ENCODE measurements around the gene OLR1. TPM values are rescaled to one million over a fixed set of nuclear protein-coding genes. Genes with fewer than 3 reads are reported as not detected.

OLR1 gene
- total RNA-seq, 1 experiment from 2014 or later: not detected

DNA sequence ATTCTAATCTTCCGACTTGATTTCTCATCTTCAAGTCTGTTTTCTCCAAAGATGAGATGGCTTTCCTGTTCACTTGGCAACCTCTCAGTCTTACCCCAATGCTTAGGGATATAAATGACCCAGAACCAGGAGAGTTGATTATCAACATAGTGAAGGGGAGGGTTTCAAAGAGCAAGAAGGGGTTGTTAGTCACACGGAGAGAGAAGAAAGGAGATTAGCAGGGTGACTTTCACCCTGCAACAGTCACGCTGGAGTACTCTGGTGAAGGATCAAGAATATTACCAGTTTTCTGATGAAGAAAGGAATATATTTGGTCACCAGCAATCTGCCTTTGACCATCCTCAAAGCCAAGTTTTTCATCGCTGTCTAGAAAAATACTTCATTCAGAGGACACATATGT lies 6.9 kb upstream of the OLR1 start, which contains the start of gene TMEM52B:
TMEM52B (plus strand) TSS at position 212 of the 400 bp plus-strand sequence. CDS start 543 bp downstream, outside the sequence.
- Mint-ChIP-seq H3K27me3 (ENCODE audit: insufficient read depth, unreplicated experiment) (no peaks in the 10 kb centered on the region), H3K27ac (ENCODE audit: low read depth, unreplicated experiment) (no peak within 1 kb of the TSS), H3K4me3 (ENCODE audit: unreplicated experiment) (no peak within 1 kb of the TSS), H3K4me1 (ENCODE audit: insufficient read depth, unreplicated experiment) (peaks cover 25% of the 10 kb centered on the region), H3K36me3 (ENCODE audit: insufficient read depth, unreplicated experiment) (no peaks in the 10 kb centered on the region), H3K9me3 (ENCODE audit: unreplicated experiment) (no peaks in the 10 kb centered on the region)
- BruUV-seq (replicated peaks): no TSS peak
- intact Hi-C loops (cut with micrococcal nuclease): no loop called here
- ChIA-PET POLR2A (interaction anchor here (1.6 to 3.0 kb wide), 2 partner anchors 19 to 36 kb away, joined by 6 to 11 read pairs; no protein-coding TSS in a partner anchor), CTCF (interaction anchor here (3.0 kb wide), 1 partner anchor 11 kb away, joined by 20 read pairs; no protein-coding TSS in a partner anchor)
- no peak for TF ChIP-seq CTCF (IDR thresholded peaks at IDR 0.05; ENCODE audit: unreplicated experiment)
- no peak for DNase-seq (ENCODE audit: unreplicated experiment)

DNA sequence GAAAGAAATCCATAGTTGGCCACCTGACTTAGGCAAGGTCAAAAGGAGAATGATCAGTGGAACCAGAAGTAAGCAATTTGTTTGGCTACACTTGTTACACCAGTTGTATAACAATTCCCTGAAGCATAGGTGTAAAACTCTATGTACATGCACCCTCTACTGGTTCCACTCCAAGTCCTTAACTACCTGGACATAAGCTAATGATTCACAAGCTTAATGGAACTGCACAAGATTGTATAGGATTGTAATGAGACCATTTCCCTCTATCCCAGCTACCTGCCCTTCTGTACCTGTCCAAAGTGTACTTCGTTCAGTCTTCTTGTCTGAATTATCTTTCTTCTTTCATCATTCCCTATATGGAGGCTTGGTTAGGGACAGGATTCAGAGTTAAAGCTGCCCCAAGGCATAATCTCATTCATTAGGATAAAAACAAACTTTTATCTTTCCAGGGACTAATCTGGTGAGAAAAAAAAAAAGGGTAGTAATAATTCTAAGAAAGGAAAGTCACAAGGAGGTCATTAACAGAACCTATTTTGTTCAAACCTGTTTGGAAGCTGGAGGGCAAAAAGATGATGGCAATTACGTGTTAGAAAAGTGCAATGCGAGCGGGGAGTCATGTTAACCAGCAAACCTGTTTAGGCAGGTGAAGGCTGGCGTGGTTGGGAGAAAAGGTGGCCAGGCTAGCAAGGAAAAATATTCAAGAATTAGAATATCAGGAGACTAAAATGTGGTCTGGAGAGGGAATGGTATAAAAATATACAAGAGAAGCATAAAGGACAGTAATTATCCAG lies 4.1 kb upstream of the OLR1 start:
- Mint-ChIP-seq H3K9me3 (ENCODE audit: unreplicated experiment) (no peaks in the 10 kb centered on the region), H3K4me3 (ENCODE audit: unreplicated experiment) (no peak overlapping the region), H3K27ac (ENCODE audit: low read depth, unreplicated experiment) (no peak overlapping the region), H3K27me3 (ENCODE audit: insufficient read depth, unreplicated experiment) (no peaks in the 10 kb centered on the region), H3K36me3 (ENCODE audit: insufficient read depth, unreplicated experiment) (no peaks in the 10 kb centered on the region), H3K4me1 (ENCODE audit: insufficient read depth, unreplicated experiment) (peaks cover 19% of the 10 kb centered on the region)
- no peak for TF ChIP-seq CTCF (IDR thresholded peaks at IDR 0.05; ENCODE audit: unreplicated experiment)
- ChIA-PET POLR2A (interaction anchor here (0.8 to 3.0 kb wide), 7 partner anchors 10 to 38 kb away, joined by 3 to 16 read pairs (median 4); no protein-coding TSS in a partner anchor), CTCF (interaction anchor here (0.6 to 3.6 kb wide), 9 partner anchors 14 to 46 kb away, joined by 3 to 31 read pairs (median 6); partner anchors contain the start of gene CLEC7A)
- peak; percentile 60 for DNase-seq (ENCODE audit: unreplicated experiment)
- intact Hi-C loops (cut with micrococcal nuclease): no loop called here
- BruUV-seq (replicated peaks): no TSS peak

DNA sequence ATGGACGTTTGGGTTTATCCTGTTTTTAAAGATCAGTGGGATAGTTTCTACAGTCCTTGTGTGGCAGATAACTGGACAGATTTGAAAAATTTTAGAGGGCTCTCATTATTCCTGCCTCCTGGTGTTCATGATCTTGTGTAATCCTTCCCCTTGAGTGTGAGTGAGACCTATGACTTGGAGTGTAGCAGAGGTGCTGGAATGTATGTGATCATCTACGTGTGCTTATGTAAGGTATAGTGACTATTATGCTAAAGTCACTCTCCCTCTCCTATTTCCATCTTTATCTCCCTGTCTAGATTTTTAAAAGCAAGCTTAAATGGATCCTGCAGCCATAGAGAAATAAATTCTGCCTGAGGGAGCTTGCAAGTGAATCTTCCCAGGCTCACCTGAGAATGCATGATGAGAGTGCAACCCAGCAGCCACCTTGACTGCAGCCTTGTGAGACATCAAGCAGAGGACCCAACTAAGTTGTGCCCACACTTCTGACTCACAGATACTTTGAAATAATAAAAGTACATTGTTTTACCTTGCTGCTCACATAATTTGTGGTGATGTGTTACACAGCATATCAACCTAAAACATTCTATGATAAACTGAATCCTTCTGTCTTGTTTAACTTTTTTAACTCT lies 3.2 kb upstream of the OLR1 start:
- ChIA-PET CTCF (interaction anchor here (1.0 to 3.6 kb wide), 7 partner anchors 17 to 425 kb away, joined by 3 to 31 read pairs (median 5); partner anchors contain the start of gene CLEC7A), POLR2A (interaction anchor here (1.3 to 2.1 kb wide), 3 partner anchors 9 to 22 kb away, joined by 4 to 16 read pairs (median 14); no protein-coding TSS in a partner anchor)
- no peaks in the 10 kb centered on the region for H3K27me3 Mint-ChIP-seq (ENCODE audit: insufficient read depth, unreplicated experiment)
- H3K9me3 Mint-ChIP-seq (ENCODE audit: unreplicated experiment): no peaks in the 10 kb centered on the region
- H3K27ac Mint-ChIP-seq (ENCODE audit: low read depth, unreplicated experiment): no peak overlapping the region
- H3K36me3 Mint-ChIP-seq (ENCODE audit: insufficient read depth, unreplicated experiment): no peaks in the 10 kb centered on the region
- H3K4me3 Mint-ChIP-seq (ENCODE audit: unreplicated experiment): no peak overlapping the region
- peaks cover 22% of the 10 kb centered on the region for H3K4me1 Mint-ChIP-seq (ENCODE audit: insufficient read depth, unreplicated experiment)
- intact Hi-C loops (cut with micrococcal nuclease): no loop called here
- BruUV-seq (replicated peaks): no TSS peak
- no peak for TF ChIP-seq CTCF (IDR thresholded peaks at IDR 0.05; ENCODE audit: unreplicated experiment)
- no peak for DNase-seq (ENCODE audit: unreplicated experiment)

DNA sequence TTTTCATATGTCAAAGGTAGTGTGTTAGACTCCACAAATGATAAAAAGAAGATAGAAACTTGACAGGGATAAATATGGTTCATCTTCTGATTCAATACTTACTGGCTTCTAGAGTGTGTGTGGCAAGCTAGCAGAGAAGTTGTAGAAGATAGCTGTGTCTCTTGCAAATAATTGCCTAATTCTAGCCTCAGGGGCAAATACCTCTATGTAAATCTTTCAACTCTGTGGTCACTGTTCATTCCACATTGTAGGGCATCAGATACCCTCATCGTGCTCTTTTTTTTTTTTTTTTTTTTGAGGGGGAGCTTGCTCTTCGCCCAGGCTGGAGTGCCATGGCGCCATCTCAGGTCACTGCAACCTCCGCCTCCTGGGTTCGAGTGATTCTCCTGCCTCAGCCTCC lies 1.7 kb downstream of the OLR1 start:
- Mint-ChIP-seq H3K9me3 (ENCODE audit: unreplicated experiment) (no peaks in the 10 kb centered on the region), H3K4me1 (ENCODE audit: insufficient read depth, unreplicated experiment) (peaks cover 26% of the 10 kb centered on the region), H3K36me3 (ENCODE audit: insufficient read depth, unreplicated experiment) (no peaks in the 10 kb centered on the region), H3K4me3 (ENCODE audit: unreplicated experiment) (no peak overlapping the region), H3K27ac (ENCODE audit: low read depth, unreplicated experiment) (no peak overlapping the region), H3K27me3 (ENCODE audit: insufficient read depth, unreplicated experiment) (no peaks in the 10 kb centered on the region)
- DNase-seq (ENCODE audit: unreplicated experiment): peak; percentile 73
- intact Hi-C loops (cut with micrococcal nuclease): no loop called here
- ChIA-PET POLR2A (interaction anchor here (1.0 to 1.2 kb wide), 3 partner anchors 9 to 42 kb away, joined by 5 to 7 read pairs (median 5); partner anchors contain the start of gene GABARAPL1), CTCF (interaction anchor here (0.6 to 1.7 kb wide), 5 partner anchors 17 to 44 kb away, joined by 3 to 13 read pairs (median 6); no protein-coding TSS in a partner anchor)
- BruUV-seq (replicated peaks): no TSS peak
- no peak for TF ChIP-seq CTCF (IDR thresholded peaks at IDR 0.05; ENCODE audit: unreplicated experiment)

All from MCF 10A (cell line).